ENCODE measurements around the gene NUP62. TPM values are rescaled to one million over a fixed set of nuclear protein-coding genes. Genes with fewer than 3 reads are reported as not detected.

The NUP62 gene
- total RNA-seq, 1 experiment from 2014 or later = 127 TPM

DNA sequence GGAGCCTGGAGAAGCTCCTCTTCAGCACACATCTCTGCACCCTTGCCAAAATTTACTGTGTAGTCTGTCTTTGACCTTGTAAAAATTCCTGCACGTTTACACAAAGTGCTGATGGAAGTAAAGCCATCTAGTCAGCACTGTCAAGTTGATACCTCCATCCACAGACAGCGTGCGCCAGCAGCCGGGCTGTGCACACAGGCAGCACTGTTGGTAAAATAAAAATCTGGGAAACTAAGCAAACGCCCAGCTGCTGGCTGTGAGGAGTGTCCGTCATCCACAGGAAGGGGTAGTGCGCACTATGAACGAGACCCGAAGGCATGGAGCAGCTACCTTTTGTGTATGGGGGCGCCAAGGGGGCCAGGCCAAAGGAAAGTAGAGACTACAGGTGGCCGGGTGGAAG lies 49.0 kb upstream of the NUP62 start:
- no peak overlapping the region for H3K4ac ChIP-seq (ENCODE audit: low read depth, low read length)
- H3K79me2 ChIP-seq (ENCODE audit: insufficient read depth, low read length) = no peaks in the 10 kb centered on the region
- Mint-ChIP-seq H3K36me3 (ENCODE audit: insufficient read depth in 1 of 3, low read depth in 3 of 3) (peaks cover 0 to 6% (median 3%) of the 10 kb centered on the region in 3 experiments; a peak in 2 of 7 replicates), H3K27ac (no peak overlapping the region), H3K27me3 (ENCODE audit: low read depth) (peaks cover 3% of the 10 kb centered on the region), H3K9me3 (no peaks in the 10 kb centered on the region), H3K4me1 (peaks cover 0 to 4% of the 10 kb centered on the region in 2 experiments; a peak in 2 of 4 replicates), H3K4me3 (no peak overlapping the region)
- H3K18ac ChIP-seq (ENCODE audit: insufficient read length, low read depth, low read length) = no peak overlapping the region
- no peaks in the 10 kb centered on the region for H3K9me3 ChIP-seq (ENCODE audit: control insufficient read depth, low read depth, low read length)
- H4K91ac ChIP-seq (ENCODE audit: insufficient read length, low read depth, low read length) = no peak overlapping the region
- H3K27me3 ChIP-seq (ENCODE audit: insufficient read depth, low read length) = no peaks in the 10 kb centered on the region
- no peaks in the 10 kb centered on the region for H3K4me1 ChIP-seq (ENCODE audit: insufficient read depth, low read length)
- H3K23ac ChIP-seq (ENCODE audit: insufficient read length, low read depth, low read length) = no peak overlapping the region
- H2BK12ac ChIP-seq (ENCODE audit: insufficient read length, low read depth, low read length) = no peak overlapping the region
- no peak overlapping the region for H3T11ph ChIP-seq (ENCODE audit: low read length)
- no peak overlapping the region for H3K56ac ChIP-seq (ENCODE audit: insufficient read length, low read depth, low read length)
- H4K5ac ChIP-seq (ENCODE audit: insufficient read length, low read depth, low read length) = no peak overlapping the region
- H4K20me1 ChIP-seq (ENCODE audit: control insufficient read depth, insufficient read depth, insufficient read length) = no peaks in the 10 kb centered on the region
- WGBS (ENCODE audit: extremely low coverage, insufficient read length, low lambda C conversion rate) = no CpG with 5 or more reads among the region's 11 CpGs
- H2BK15ac ChIP-seq (ENCODE audit: low read depth, low read length) = no peak overlapping the region
- no peak overlapping the region for H2BK5ac ChIP-seq (ENCODE audit: insufficient read length, low read length)
- H2BK20ac ChIP-seq (ENCODE audit: low read depth, low read length, poor library complexity, severe bottlenecking) = no peak overlapping the region
- H3K79me1 ChIP-seq (ENCODE audit: insufficient read depth, low read depth, low read length, poor library complexity, severe bottlenecking) = no peaks in the 10 kb centered on the region
- no peak for DNase-seq
- no peaks in the 10 kb centered on the region for H3K23me2 ChIP-seq (ENCODE audit: insufficient read length, low read depth, low read length, poor library complexity, severe bottlenecking)
- H2AFZ ChIP-seq (ENCODE audit: low read length) = no peak overlapping the region
- TF ChIP-seq, protein P1, sequence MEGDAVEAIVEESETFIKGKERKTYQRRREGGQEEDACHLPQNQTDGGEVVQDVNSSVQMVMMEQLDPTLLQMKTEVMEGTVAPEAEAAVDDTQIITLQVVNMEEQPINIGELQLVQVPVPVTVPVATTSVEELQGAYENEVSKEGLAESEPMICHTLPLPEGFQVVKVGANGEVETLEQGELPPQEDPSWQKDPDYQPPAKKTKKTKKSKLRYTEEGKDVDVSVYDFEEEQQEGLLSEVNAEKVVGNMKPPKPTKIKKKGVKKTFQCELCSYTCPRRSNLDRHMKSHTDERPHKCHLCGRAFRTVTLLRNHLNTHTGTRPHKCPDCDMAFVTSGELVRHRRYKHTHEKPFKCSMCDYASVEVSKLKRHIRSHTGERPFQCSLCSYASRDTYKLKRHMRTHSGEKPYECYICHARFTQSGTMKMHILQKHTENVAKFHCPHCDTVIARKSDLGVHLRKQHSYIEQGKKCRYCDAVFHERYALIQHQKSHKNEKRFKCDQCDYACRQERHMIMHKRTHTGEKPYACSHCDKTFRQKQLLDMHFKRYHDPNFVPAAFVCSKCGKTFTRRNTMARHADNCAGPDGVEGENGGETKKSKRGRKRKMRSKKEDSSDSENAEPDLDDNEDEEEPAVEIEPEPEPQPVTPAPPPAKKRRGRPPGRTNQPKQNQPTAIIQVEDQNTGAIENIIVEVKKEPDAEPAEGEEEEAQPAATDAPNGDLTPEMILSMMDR (conservative IDR thresholded peaks at IDR 0.05) = no peak
- H3K27ac ChIP-seq (ENCODE audit: insufficient read length, low read depth, low read length) = no peak overlapping the region
- no peak overlapping the region for H3K14ac ChIP-seq (ENCODE audit: insufficient read depth, low read length)
- H3K4me2 ChIP-seq (ENCODE audit: insufficient read depth, insufficient read length, low read length) = no peak overlapping the region
- H4K8ac ChIP-seq (replicated peaks; ENCODE audit: insufficient read length, low read depth, low read length) = no peak overlapping the region
- H2BK120ac ChIP-seq (ENCODE audit: low read depth, low read length, poor library complexity, severe bottlenecking) = no peak overlapping the region
- H2AK5ac ChIP-seq (ENCODE audit: insufficient read length, low read length) = no peak overlapping the region
- H3K9ac ChIP-seq (ENCODE audit: extremely low read depth, insufficient read length, low read length) = no peak overlapping the region
